C1 segment of cervical spinal cord (tissue), 14 donors: ENCODE data around the gene ORM1.

Experiments
- DNase-seq, 14 donors: peaks; one replicate each; lab custom pipeline; 2025; lab: John Stamatoyannopoulos, UW

ORM1 gene

GRCh38 chr9:114364134-114365041, 41.5 kb downstream of the ORM1 start:
- DNase-seq = no peak

- no peak for DNase-seq
Measured at GRCh38 chr9:114365194-114365593, 42.3 kb downstream of the ORM1 start.

- no peak for DNase-seq
Measured at GRCh38 chr9:114366334-114367128, 43.6 kb downstream of the ORM1 start.

- DNase-seq = no peak
Measured at GRCh38 chr9:114367366-114367765, 44.5 kb downstream of the ORM1 start.

GRCh38 chr9:114367772-114368569, 45.1 kb downstream of the ORM1 start:
- DNase-seq = no peak

- no peak for DNase-seq
Measured at GRCh38 chr9:114369216-114370130, 46.6 kb downstream of the ORM1 start.

GRCh38 chr9:114370251-114370967, 47.5 kb downstream of the ORM1 start:
- peak in 2 of 14 donors; percentile 34 for DNase-seq

GRCh38 chr9:114370968-114371320, 48.0 kb downstream of the ORM1 start:
- peak in 10 of 14 donors; percentile 11 to 79 (median 46) for DNase-seq

- no peak for DNase-seq
Measured at GRCh38 chr9:114371343-114371944, 48.5 kb downstream of the ORM1 start.

GRCh38 chr9:114371973-114372917, 49.3 kb downstream of the ORM1 start:
- DNase-seq = peak in 2 of 14 donors; percentile 36 to 63

- peak in 8 of 14 donors; percentile 28 to 63 (median 50) for DNase-seq
Measured at GRCh38 chr9:114372921-114373448, 50.1 kb downstream of the ORM1 start.

GRCh38 chr9:114373960-114374730, 51.2 kb downstream of the ORM1 start:
- DNase-seq = no peak

GRCh38 chr9:114374936-114375335, 52.0 kb downstream of the ORM1 start:
- no peak for DNase-seq

- DNase-seq = no peak
Measured at GRCh38 chr9:114375386-114376175, 52.7 kb downstream of the ORM1 start.
